ELF-1 (cell line): Measurements from ENCODE around the gene AMOTL1.

Source experiments
- DNase-seq: peaks from one replicate; pipeline ENCODE4 v3.0.0-alpha.2; 2016; ENCODE audit warnings: low read depth, low spot score

AMOTL1 gene

GRCh38 chr11:94741022-94741679, 27.0 kb upstream of the AMOTL1 start:
- peak; percentile 60 for DNase-seq

GRCh38 chr11:94742665-94743064, 25.5 kb upstream of the AMOTL1 start:
- no peak for DNase-seq

- DNase-seq = peak; percentile 25
These were observed 21.4 kb upstream of the AMOTL1 start for GRCh38 chr11:94746721-94747120.

- peak; percentile 70 for DNase-seq
These were observed 21.0 kb upstream of the AMOTL1 start for GRCh38 chr11:94747146-94747545.

- peak; percentile 30 for DNase-seq
These were observed 20.5 kb upstream of the AMOTL1 start for GRCh38 chr11:94747601-94748041.

- no peak for DNase-seq
These were observed 18.8 kb upstream of the AMOTL1 start for GRCh38 chr11:94749369-94749768.

GRCh38 chr11:94750319-94751217, 17.6 kb upstream of the AMOTL1 start:
- no peak for DNase-seq

GRCh38 chr11:94751218-94751609, 16.9 kb upstream of the AMOTL1 start:
- DNase-seq = no peak

GRCh38 chr11:94751786-94752185, 16.4 kb upstream of the AMOTL1 start:
- no peak for DNase-seq

- DNase-seq = no peak
These were observed 14.5 kb upstream of the AMOTL1 start for GRCh38 chr11:94753630-94754029.

- no peak for DNase-seq
These were observed 13.8 kb upstream of the AMOTL1 start for GRCh38 chr11:94754335-94754734.

- DNase-seq = no peak
These were observed 13.3 kb upstream of the AMOTL1 start for GRCh38 chr11:94754819-94755218.

- DNase-seq = no peak
These were observed 12.7 kb upstream of the AMOTL1 start for GRCh38 chr11:94755494-94755893.

GRCh38 chr11:94757037-94757735, 11.0 kb upstream of the AMOTL1 start:
- no peak for DNase-seq

GRCh38 chr11:94758666-94759065, 9.5 kb upstream of the AMOTL1 start:
- no peak for DNase-seq

- DNase-seq = no peak
These were observed 8.6 kb upstream of the AMOTL1 start for GRCh38 chr11:94759522-94759921.

GRCh38 chr11:94760296-94760695, 7.9 kb upstream of the AMOTL1 start:
- DNase-seq = no peak

- no peak for DNase-seq
These were observed 5.9 kb upstream of the AMOTL1 start for GRCh38 chr11:94762208-94762607.

- no peak for DNase-seq
These were observed 5.2 kb upstream of the AMOTL1 start for GRCh38 chr11:94762995-94763394.

- peak; percentile 84 for DNase-seq
These were observed 1.4 kb upstream of the AMOTL1 start for GRCh38 chr11:94766713-94767206.

GRCh38 chr11:94767291-94767690, 865 bp upstream of the AMOTL1 start:
- no peak for DNase-seq
